Right lobe of liver (tissue), 4 donors: ENCODE measurements around the gene TGFBI.

ENCODE experiments used
- POLR2A ChIP-seq: fragments of 450-650 bp; IDR thresholded peaks from one replicate; pipeline ENCODE4 v1.6.1; 2017; ENCODE audit warnings: antibody characterized with exemption, mild to moderate bottlenecking
- TF ChIP-seq, protein P1 (sequence below), 4 donors: fragments of 200-600 bp in 3 of 4; fragments of 450-650 bp in 1 of 4; IDR thresholded peaks; one replicate each; pipeline versions ENCODE4 v1.5.1 to v1.8.0; 2016 to 2022; ENCODE audit warnings: antibody characterized with exemption in 4 of 4, mild to moderate bottlenecking in 2 of 4
- donor health status: DM: no; HTN: no; CAD: no.
- donor health status: DM: no; HTN: no; CAD: no.
- donor health status: DM: no; HTN: yes; CAD: no.

DNA sequence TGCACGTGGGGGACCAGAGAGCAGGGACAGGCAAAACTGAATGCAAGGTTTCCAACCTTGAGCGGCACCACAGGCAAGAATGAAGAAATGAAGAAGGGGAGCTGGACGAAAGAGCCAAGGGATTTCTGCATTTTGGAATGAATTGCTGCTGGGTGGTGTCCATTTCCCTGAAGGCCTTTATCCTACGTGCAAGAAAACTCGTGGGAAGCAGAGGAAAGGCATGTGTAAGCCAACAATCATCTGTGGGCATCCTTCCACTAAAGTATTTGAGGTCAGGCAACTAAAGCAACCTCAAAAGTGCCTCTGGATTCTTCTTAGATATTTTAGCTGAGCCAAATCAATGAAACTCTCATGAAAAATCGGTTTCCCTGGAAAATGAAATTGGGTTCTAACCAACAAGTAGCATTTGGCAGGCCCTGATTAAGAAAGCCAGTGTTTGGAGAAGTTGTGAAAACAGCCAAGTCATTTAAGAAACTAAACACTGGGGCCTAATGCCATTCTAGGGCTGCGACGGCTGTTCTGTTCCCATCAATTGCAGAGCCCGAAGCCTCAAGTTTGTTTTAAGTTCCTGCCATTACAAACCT is 4.7 kb upstream of the TGFBI start:
- TF ChIP-seq, protein P1, sequence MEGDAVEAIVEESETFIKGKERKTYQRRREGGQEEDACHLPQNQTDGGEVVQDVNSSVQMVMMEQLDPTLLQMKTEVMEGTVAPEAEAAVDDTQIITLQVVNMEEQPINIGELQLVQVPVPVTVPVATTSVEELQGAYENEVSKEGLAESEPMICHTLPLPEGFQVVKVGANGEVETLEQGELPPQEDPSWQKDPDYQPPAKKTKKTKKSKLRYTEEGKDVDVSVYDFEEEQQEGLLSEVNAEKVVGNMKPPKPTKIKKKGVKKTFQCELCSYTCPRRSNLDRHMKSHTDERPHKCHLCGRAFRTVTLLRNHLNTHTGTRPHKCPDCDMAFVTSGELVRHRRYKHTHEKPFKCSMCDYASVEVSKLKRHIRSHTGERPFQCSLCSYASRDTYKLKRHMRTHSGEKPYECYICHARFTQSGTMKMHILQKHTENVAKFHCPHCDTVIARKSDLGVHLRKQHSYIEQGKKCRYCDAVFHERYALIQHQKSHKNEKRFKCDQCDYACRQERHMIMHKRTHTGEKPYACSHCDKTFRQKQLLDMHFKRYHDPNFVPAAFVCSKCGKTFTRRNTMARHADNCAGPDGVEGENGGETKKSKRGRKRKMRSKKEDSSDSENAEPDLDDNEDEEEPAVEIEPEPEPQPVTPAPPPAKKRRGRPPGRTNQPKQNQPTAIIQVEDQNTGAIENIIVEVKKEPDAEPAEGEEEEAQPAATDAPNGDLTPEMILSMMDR (IDR thresholded peaks at IDR 0.05) = no peak
- TF ChIP-seq POLR2A = no peak
